Measurements from ENCODE around the gene MBD3L2.
"Not testable (repeated sequence)": the region's sequence is repeated elsewhere in the genome, so short reads cannot be mapped to it uniquely, and the experiment has no call there.

The MBD3L2 gene

DNA sequence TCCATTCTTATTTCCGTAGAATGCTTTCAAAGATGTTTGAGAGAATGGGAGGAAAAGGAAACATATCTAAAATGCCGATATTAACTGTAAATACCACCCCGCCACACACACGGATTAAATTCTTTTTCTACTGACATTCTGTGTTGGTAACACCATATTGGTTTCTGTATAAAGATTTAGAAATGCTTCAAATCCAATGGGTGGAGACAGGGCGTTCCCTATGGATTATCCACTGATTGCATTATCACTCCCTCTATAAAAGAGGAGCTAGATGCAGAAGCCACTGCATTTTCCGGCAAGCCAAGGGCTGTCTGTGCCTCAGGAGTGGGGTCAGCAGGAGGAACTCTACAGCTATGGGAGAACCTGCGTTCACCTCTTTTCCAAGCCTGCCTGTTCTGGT is at the start of gene MBD3L2:
MBD3L2 (plus strand) TSS at position 301 of the 400 bp plus-strand sequence; CDS start at position 354, 53 bp downstream.
- DNase-seq (ENCODE audit: low read depth, low spot score): not testable (repeated sequence)

DNA sequence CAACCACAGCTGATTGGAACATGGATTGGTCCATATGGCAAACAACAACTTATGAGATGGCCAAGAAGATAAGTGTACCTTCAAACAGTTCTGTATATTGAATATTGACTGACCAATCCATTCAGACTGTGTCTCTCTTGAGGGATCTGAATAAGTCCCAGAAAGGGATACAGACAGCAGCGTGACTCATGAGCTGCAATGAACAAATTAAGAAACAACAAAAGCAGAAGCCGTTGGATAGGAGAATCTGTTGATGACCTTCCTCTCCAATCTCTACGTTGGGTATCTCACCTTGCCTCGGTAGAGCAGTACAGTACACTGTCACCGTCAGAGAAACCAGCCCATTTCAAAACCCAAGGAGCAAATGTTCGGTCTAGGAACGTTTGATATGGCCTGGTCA is 49.2 kb upstream of the MBD3L2 start:
- no peak for DNase-seq (ENCODE audit: low read depth, low spot score)

DNA sequence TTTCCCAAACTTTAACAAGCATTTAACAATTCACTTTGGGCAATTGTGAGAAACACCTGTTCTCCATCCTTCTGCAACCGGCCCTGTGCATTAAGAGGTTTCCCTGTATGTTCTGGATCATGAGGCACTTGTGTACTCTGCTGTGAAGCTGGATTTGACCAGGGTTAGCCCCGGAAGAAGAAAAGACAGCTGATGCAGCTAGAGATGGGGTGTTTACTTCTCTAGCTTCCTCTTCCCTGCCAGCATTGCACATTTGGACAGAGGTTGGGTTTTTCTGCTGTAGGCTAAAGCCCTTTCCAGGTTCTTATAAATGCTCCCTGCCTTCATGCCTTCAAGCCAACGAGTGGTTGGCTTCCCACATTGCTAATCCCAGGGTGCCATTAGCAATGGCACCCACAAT is 48.8 kb upstream of the MBD3L2 start:
- DNase-seq (ENCODE audit: low read depth, low spot score): no peak

DNA sequence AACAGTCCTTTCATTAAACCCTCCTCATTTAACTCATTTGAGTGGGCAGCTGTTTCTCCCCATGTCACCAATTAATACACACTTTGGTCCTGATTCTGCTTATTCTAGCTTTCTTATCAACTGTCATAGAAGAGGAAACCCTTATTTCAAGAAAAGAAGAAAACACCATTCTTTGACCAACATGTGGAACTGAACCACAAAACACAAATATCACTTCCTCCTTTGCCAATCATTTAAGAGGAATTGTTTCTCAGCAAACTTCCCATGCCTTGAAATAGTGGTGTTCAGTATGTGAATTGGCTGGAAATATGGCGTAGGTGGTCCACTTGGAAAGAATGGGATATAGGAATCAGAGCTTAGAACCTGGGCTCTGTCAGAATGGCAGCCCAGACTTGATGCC is 48.3 kb upstream of the MBD3L2 start:
- no peak for DNase-seq (ENCODE audit: low read depth, low spot score)

DNA sequence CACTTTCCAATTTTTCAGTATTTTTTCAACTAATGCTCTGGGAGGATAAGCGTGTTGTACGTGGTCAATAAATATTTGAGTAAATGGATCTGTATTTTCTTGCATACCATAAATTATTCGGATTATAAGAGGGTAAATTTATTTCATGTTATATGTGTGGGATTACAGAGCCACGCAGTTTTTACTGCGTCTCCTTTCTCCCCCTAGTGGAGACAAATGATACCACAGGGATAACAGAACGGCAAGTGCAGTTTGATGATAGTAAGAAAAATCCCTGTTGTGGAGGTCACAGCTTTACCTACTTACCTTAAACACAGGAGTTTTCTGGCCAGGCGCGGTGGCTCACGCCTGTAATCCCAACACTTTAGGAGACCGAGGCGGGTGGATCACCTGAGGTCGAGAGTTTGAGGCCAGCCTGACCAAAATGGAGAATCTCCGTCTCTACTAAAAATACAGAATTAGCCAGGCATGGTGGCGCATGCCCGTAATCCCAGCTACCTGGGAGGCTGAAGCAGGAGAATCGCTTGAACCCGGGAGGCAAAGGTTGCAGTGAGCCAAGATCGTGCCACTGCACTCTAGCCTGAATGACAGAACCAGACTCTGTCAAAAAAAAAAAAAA is 44.7 kb upstream of the MBD3L2 start:
- no peak for DNase-seq (ENCODE audit: low read depth, low spot score)

DNA sequence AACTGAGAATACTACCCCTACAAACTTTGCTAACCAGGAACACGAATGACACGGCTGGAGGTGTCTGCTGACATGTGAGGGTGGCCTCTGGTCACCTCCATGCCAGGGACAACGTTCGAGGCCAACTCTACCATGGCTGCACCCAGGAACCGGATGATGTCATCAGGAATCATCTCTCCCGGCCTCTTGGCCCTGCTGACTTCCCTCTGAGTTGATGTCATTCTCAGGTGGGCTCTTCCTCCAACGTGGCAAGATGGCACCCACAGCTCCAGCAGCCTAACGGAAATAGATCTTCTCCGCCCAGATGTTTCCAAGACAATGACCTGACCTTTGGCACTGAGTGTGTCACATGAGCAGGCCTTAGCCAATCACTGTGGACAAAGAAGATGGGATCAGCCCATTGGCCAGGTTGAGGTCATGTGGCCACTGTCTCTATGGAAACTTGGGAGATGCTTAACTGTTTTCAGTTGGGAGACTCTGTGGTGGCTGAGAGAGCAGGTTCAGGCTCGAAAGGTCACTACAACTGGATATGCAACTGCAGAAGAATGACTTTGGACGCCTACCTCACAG is 42.9 kb upstream of the MBD3L2 start:
- DNase-seq (ENCODE audit: low read depth, low spot score): no peak

DNA sequence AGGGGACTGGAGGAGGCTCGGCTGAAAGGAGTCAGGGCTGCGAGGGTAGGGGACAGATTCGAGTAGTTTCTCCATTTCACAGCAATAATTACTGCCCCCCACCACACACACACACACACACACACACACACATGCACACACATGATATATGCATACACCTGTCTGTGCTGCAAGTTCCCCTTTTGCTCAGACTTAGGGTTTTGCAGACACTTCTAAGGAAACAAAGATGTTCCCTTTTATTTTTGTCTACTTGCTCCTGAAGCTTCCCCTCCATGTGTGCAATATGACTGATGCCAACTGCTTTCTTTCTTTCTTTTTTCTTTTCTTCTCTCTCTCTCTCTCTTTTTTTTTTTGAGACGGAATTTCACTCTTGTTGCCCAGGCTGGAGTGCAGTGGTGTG is 41.3 kb upstream of the MBD3L2 start:
- DNase-seq (ENCODE audit: low read depth, low spot score): no peak

DNA sequence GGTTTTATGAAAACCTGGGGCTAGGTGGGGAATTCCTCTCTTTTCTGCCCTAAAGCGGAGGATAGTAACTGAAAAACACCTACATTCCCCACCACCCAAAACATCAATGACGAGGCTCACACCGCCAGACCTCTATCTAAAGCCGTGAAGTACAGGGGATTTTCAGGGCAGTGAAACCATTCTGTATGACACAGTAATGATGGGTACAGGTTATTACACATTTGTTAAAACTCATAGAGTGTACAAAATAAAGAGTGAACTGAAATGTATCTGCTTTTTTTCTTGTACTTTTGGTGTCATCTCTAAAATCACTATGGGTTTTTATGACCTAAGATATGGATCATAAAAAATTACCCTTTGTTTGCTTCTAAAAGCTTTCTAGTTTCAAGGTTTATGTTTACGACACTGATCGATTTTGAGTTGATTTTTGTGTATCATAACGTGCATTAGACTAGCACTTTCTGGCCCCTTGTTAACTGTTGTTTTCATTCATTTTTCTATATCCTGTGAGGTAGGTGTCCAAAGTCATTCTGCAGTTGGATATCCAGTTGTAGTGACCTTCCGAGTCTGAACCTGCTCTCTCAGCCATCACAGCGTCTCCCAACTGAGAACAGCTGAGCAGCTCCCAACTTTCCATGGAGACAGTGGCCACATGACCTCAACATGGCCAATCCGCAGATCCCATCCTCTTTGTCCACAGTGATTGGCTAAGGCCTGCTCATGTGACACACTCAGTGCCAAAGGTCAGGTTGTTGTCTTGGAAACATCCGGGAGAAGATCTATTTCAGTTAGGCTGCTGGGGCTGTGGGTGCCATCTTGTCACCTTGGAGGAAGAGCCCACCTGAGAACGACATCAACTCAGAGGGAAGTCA is 38.2 kb upstream of the MBD3L2 start:
- DNase-seq (ENCODE audit: low read depth, low spot score): no peak

DNA sequence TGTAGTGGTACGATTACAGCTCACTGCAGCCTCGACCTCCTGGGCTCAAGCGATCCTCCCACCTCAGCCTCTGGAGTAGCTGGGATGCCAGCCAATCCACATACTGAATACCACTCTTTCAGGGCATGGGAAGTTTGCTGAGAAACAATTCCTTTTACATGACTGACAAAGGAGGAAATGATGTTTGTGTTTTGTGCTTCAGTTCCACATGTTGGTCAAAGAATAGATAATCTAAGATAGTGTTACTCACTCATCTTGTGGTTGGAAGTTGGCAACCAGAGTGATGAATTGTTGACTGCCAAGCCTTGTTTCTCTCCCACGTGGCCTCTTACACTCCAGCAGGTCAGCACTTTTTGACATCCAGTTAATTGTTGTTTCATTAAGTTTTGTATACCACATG is 35.4 kb upstream of the MBD3L2 start:
- no peak for DNase-seq (ENCODE audit: low read depth, low spot score)

DNA sequence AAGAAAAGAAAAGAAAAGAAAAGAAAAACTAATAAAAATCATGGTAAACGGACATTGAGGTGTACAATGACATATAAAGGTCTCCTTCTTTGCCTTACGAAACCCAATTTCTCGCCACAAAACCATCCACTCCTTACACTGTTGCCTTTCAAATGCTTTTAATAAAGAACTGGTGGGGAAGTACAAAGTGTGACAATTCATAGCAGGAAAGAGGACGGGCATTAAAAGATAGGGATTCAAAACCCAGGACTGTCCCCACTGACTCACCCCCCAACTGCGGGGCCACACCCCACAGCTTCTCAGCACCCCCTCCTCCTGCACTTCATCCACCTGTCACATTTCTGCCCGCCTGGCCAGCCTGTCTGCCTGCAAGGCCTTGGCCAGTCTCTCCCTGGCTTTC is 30.3 kb upstream of the MBD3L2 start:
- no peak for DNase-seq (ENCODE audit: low read depth, low spot score)

DNA sequence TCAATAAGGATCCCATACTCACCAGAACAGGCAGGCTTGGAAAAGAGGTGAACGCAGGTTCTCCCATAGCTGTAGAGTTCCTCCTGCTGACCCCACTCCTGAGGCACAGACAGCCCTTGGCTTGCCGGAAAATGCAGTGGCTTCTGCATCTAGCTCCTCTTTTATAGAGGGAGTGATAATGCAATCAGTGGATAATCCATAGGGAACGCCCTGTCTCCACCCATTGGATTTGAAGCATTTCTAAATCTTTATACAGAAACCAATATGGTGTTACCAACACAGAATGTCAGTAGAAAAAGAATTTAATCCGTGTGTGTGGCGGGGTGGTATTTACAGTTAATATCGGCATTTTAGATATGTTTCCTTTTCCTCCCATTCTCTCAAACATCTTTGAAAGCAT is 27.8 kb upstream of the MBD3L2 start, which contains the start of gene MBD3L2B:
MBD3L2B (minus strand) TSS at position 101 of the 400 bp plus-strand sequence; CDS start at position 67, 34 bp downstream.
- not testable (repeated sequence) for DNase-seq (ENCODE audit: low read depth, low spot score)

DNA sequence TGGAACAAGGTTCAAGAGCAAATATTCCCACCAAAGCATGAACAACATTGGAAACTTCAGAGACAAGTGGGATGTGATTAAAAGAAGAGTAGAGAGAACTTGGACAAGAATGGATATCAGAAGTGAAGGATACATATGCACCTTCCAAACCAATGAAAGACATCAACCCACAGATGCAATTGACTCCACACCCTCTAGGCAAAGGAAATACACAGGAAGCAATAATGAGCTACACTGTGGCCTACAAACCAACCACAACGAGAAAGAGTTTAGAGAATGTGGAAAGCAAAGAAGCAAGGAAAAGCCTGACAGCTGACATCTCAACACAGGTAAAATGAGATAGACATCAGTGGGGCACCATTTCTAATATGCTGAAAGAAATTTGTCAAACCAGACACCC is 20.3 kb upstream of the MBD3L2 start:
- DNase-seq (ENCODE audit: low read depth, low spot score): not testable (repeated sequence)

DNA sequence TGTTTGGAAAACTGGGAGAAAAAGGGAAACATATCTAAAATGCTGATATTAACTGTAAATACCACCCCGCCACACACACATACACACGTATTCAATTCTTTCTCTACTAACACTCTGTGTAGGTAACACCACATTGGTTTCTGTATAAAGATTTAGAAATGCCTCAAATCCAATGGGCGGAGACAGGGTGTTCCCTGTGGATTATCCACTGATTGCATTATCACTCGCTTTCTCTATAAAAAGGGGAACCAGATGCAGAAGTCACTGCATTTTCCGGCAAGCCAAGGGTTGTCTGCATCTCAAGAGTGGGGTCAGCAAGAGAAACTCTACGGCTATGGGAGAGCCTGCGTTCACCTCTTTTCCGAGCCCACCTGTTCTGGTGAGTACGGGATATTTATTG is 18.8 kb upstream of the MBD3L2 start, which contains the start of gene MBD3L5:
MBD3L5 (plus strand) TSS at position 301 of the 400 bp plus-strand sequence; CDS start at position 335, 34 bp downstream.
- DNase-seq (ENCODE audit: low read depth, low spot score): not testable (repeated sequence)

DNA sequence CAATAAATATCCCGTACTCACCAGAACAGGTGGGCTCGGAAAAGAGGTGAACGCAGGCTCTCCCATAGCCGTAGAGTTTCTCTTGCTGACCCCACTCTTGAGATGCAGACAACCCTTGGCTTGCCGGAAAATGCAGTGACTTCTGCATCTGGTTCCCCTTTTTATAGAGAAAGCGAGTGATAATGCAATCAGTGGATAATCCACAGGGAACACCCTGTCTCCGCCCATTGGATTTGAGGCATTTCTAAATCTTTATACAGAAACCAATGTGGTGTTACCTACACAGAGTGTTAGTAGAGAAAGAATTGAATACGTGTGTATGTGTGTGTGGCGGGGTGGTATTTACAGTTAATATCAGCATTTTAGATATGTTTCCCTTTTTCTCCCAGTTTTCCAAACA is 9.0 kb upstream of the MBD3L2 start, which contains the start of gene MBD3L4:
MBD3L4 (minus strand) TSS at position 101 of the 400 bp plus-strand sequence; CDS start at position 66, 35 bp downstream.
- not testable (repeated sequence) for DNase-seq (ENCODE audit: low read depth, low spot score)

DNA sequence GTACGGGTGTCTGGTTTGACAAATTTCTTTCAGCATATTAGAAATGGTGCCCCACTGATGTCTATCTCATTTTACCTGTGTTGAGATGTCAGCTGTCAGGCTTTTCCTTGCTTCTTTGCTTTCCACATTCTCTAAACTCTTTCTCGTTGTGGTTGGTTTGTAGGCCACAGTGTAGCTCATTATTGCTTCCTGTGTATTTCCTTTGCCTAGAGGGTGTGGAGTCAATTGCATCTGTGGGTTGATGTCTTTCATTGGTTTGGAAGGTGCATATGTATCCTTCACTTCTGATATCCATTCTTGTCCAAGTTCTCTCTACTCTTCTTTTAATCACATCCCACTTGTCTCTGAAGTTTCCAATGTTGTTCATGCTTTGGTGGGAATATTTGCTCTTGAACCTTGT is 7.6 kb upstream of the MBD3L2 start:
- DNase-seq (ENCODE audit: low read depth, low spot score): not testable (repeated sequence)

DNA sequence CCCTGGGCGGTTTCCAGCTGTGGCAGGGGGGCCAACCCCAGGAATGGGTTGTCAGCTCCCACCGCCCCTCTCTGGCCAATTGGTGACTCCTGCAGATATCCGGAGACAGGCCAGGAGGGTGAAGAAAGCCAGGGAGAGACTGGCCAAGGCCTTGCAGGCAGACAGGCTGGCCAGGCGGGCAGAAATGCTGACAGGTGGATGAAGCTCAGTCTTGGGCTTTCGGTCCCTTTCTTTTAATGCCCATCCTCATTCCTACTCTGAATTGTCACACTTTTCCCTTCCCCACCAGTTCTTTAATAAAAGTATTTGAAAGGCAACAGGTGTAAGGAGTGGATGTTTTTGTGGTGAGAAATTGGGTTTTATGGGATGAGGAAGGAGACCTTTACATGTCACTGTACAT is 2.3 kb downstream of the MBD3L2 start:
- DNase-seq (ENCODE audit: low read depth, low spot score): not testable (repeated sequence)

DNA sequence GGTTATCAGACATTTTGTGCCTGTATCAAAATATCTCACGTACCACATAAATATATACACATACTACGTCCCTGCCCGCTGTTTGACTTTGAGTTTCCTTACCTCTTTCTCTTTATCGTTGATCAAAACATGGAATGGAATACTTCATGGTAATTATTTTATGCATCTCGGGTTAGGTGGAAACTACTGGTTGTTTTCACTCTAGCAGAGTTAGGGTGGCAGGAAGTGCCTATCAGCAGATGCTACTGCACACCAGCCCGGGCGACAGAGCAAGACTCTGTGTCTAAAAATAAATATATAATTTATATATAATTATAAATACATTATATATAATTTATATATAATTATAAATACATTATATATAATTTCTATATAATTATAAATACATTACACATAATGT is 3.8 kb downstream of the MBD3L2 start:
- DNase-seq (ENCODE audit: low read depth, low spot score): not testable (repeated sequence)

DNA sequence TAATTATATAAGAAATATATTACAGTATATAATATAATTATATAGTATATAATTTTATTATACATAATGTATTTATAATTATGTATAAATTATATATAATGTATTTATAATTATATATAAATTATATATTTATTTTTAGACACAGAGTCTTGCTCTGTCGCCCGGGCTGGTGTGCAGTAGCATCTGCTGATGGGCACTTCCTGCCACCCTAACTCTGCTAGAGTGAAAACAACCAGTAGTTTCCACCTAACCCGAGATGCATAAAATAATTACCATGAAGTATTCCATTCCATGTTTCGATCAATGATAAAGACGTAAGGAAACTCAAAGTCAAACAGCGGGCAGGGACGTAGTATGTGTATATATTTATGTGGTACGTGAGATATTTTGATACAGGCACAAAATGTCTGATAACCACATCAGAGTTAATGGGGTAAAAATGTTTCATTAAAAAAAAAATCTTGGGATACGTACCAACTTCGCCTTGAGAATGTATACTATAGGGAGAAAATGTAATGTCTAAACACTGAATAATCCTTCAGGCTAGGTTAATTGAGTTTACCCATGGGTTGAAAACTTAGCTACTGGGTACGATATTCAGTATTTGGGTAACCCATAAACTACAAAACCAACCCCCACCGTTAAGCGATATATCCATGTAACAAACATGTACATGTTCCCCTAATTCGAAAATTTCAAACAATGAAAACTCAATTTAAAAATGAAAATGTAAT is 5.7 kb downstream of the MBD3L2 start:
- DNase-seq (ENCODE audit: low read depth, low spot score): not testable (repeated sequence)

DNA sequence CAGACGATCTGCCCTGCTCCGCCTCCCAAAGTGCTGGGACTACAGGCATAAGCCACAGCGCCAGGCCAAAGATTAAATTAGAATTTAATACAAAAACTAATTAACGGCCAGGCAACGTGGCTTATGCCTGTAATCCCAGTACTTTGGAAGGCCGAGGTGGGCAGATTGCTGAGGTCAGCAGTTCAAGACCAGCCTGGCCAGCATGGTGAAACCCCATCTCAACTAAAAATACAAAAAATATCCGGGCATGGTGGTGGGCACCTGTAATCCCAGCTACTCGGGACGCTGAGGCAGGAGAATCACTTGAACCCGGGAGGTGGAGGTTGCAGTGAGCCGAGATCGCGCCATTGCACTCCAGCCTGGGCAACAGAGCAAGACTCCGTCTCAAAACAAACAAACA is 6.6 kb downstream of the MBD3L2 start:
- DNase-seq (ENCODE audit: low read depth, low spot score): not testable (repeated sequence)

DNA sequence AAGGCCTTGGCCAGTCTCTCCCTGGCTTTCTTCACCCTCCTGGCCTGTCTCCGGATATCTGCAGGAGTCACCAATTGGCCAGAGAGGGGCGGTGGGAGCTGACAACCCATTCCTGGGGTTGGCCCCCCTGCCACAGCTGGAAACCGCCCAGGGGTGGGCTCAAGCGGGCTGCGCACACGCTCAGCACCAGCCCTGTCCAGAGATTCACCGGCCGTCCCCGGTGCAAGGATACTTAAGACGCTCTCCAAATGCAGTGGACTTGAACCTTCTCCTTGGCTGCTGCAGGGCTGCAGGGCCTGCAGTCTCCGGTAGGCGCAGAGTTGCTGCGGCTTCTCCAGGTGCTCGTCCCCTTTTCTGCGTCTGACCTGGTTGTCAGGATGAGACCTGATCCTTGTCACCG is 7.2 kb downstream of the MBD3L2 start:
- not testable (repeated sequence) for DNase-seq (ENCODE audit: low read depth, low spot score)

DNA sequence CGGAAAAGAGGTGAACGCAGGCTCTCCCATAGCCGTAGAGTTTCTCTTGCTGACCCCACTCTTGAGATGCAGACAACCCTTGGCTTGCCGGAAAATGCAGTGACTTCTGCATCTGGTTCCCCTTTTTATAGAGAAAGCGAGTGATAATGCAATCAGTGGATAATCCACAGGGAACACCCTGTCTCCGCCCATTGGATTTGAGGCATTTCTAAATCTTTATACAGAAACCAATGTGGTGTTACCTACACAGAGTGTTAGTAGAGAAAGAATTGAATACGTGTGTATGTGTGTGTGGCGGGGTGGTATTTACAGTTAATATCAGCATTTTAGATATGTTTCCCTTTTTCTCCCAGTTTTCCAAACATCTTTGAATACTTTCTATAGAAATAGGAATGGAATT is 9.5 kb downstream of the MBD3L2 start, which contains the start of gene MBD3L3:
MBD3L3 (minus strand) TSS at position 101 of the 400 bp plus-strand sequence; CDS start at position 30, 71 bp downstream.
- not testable (repeated sequence) for DNase-seq (ENCODE audit: low read depth, low spot score)

Measured in activated CD4-positive, CD25-positive, alpha-beta regulatory T cell treated with anti-CD3 and anti-CD28 coated beads, Interleukin-2, amount 50 U/mL, for 16 hours (primary cell).